HEK293 (cell line): ENCODE measurements around the gene LFNG.

ENCODE experiments used
- CTCF ChIP-seq: fragments of 450-650 bp; formaldehyde crosslinking; IDR thresholded peaks from 2 replicates; pipeline ENCODE4 v1.5.1; 2016; ENCODE audit warnings: missing biosample characterization, missing genetic modification characterization
- HOXA7 ChIP-seq: sonication (generic); formaldehyde crosslinking; IDR thresholded peaks from 2 replicates; pipeline ENCODE4 v1.8.1; 2022; ENCODE audit warnings: missing genetic modification reagents, borderline replicate concordance
- PRDM2 ChIP-seq: fragments of 450-650 bp; formaldehyde crosslinking; IDR thresholded peaks from 2 replicates; pipeline ENCODE4 v1.5.1; 2016; ENCODE audit warnings: missing biosample characterization, missing genetic modification characterization, borderline replicate concordance
- TCF7L2 ChIP-seq: IDR thresholded peaks from 2 replicates; pipeline ENCODE4 v1.6.1; 2011; ENCODE audit warnings: low read depth, mild to moderate bottlenecking, inconsistent platforms, low read length, moderate library complexity, borderline replicate concordance
- ZBTB1 ChIP-seq: fragments of 450-650 bp; formaldehyde crosslinking; IDR thresholded peaks from 2 replicates; pipeline ENCODE4 v1.5.1; 2016; ENCODE audit warnings: missing biosample characterization, missing genetic modification characterization
- ZFP41 ChIP-seq: fragments of 450-650 bp; formaldehyde crosslinking; IDR thresholded peaks from 2 replicates; pipeline ENCODE4 v1.5.1; 2016; ENCODE audit warnings: missing biosample characterization, missing genetic modification characterization, borderline replicate concordance
- ZNF133 ChIP-seq: fragments of 450-650 bp; formaldehyde crosslinking; IDR thresholded peaks from 2 replicates; pipeline ENCODE4 v1.5.1; 2016; ENCODE audit warnings: missing biosample characterization, missing genetic modification characterization
- ZNF146 ChIP-seq: fragments of 450-650 bp; formaldehyde crosslinking; IDR thresholded peaks from 2 replicates; pipeline ENCODE4 v1.5.1; 2016; ENCODE audit warnings: missing biosample characterization, missing genetic modification characterization
- ZNF274 ChIP-seq, 2 experiments: fragments of 200-500 bp in 1 of 2; fragments of 450-650 bp in 1 of 2; sonication (Bioruptor generic) in 1 of 2; formaldehyde crosslinking in 1 of 2; IDR thresholded peaks; 2 replicates each; pipeline versions ENCODE4 v1.5.1 to v1.6.1; 2014 to 2016; ENCODE audit warnings: borderline replicate concordance in 1 of 2, inconsistent platforms in 1 of 2, low read length in 1 of 2, missing biosample characterization in 1 of 2, missing genetic modification characterization in 1 of 2
- ZNF37A ChIP-seq: fragments of 450-650 bp; IDR thresholded peaks from 2 replicates; pipeline ENCODE4 v1.5.1; 2018; ENCODE audit warnings: missing biosample characterization, missing genetic modification characterization
- ZNF488 ChIP-seq: fragments of 450-650 bp; formaldehyde crosslinking; IDR thresholded peaks from 2 replicates; pipeline ENCODE4 v1.5.1; 2016; ENCODE audit warnings: missing biosample characterization, missing genetic modification characterization
- ZNF555 ChIP-seq: fragments of 450-650 bp; formaldehyde crosslinking; conservative IDR thresholded peaks from 2 replicates; pipeline ENCODE4 v1.5.1; 2017; ENCODE audit warnings: missing biosample characterization, mild to moderate bottlenecking, missing genetic modification characterization, inconsistent platforms
- ZNF626 ChIP-seq: fragments of 450-650 bp; sonication (Bioruptor Pico); formaldehyde crosslinking; IDR thresholded peaks from 2 replicates; pipeline ENCODE4 v1.5.1; 2018; ENCODE audit warnings: missing biosample characterization, missing genetic modification characterization, inconsistent platforms

- no peak for TF ChIP-seq ZNF555 (tag by site-specific recombination)
- TF ChIP-seq CTCF (tag by site-specific recombination), result no peak
- no peak for TF ChIP-seq ZFP41 (tag by site-specific recombination)
- TF ChIP-seq ZNF488 (tag by site-specific recombination), result no peak
- TF ChIP-seq TCF7L2, result no peak
- no peak for TF ChIP-seq ZNF626 (tag by site-specific recombination)
- TF ChIP-seq ZNF274 (IDR thresholded peaks at IDR 0.05; ENCODE audit: low read length), result no peak
- no peak for TF ChIP-seq ZNF274 (tag by site-specific recombination; IDR thresholded peaks at IDR 0.05; ENCODE audit: borderline replicate concordance)
- no peak for TF ChIP-seq ZNF37A (tag by site-specific recombination)
- TF ChIP-seq ZBTB1, result no peak
- TF ChIP-seq PRDM2, result no peak
- TF ChIP-seq HOXA7 (CRISPR knock-in tag), result no peak
- TF ChIP-seq ZNF146, result no peak
- TF ChIP-seq ZNF133 (tag by site-specific recombination), result no peak
Measured at GRCh38 chr7:2497065-2497464, 22.5 kb upstream of the LFNG start.
